GM12878 (cell line): Measurements from ENCODE around the gene CEACAM1. TPM values are rescaled to one million over a fixed set of nuclear protein-coding genes. Genes with fewer than 3 reads are reported as not detected.
"Not testable (repeated sequence)": the region's sequence is repeated elsewhere in the genome, so short reads cannot be mapped to it uniquely, and the experiment has no call there.

Experiments
- ATAC-seq: fragments of 200-7000 bp; cut with Tn5 transposase; 3 replicates; pipeline ENCODE4 v1.9.1; 2020; ENCODE audit warnings: mild to moderate bottlenecking, moderate library complexity
- BruUV-seq: library from RNA; stranded (reverse); fragments of 400-500 nt; replicated peaks from 2 replicates; lab custom pipeline; 2021; lab: Mats Ljungman, UMichigan
- CTCF ChIA-PET: fragments of 300-600 bp; sonication (Branson Sonifier 250); formaldehyde crosslinking; extraction: SDS; loops from one replicate; lab custom pipeline; 2021; ENCODE audit warnings: inconsistent platforms; lab: Yijun Ruan, JAX
- POLR2A ChIA-PET: fragments of 350-600 bp; formaldehyde crosslinking; extraction: SDS; loops from one replicate; lab custom pipeline; 2021; ENCODE audit warnings: inconsistent platforms; lab: Charles Lee
- RAD21 ChIA-PET: fragments of 300-600 bp; sonication (Branson Sonifier 250); formaldehyde crosslinking; loops from one replicate; lab custom pipeline; 2023; ENCODE audit warnings: antibody characterized with exemption; ENCODE audit not compliant: unreplicated experiment; lab: Charles Lee
- SMC1A ChIA-PET: fragments of 300-600 bp; sonication (Branson Sonifier 250); formaldehyde crosslinking; loops from one replicate; lab custom pipeline; 2023; ENCODE audit not compliant: unreplicated experiment, uncharacterized antibody; lab: Charles Lee
- DNase-seq: peaks from one replicate; pipeline ENCODE4 v3.0.0-alpha.2; 2011; ENCODE audit warnings: low read depth, low spot score
- FAIRE-seq: peaks from 3 replicates; lab custom pipeline; 2011; peaks lifted over from hg19 to GRCh38; lab: Jason Lieb, UNC
- H2AFZ ChIP-seq: 2 replicates; pipeline ENCODE4 v1.6.0; 2011; ENCODE audit warnings: low read depth, low read length, control low read depth; ENCODE audit not compliant: control insufficient read depth
- H3K27ac ChIP-seq: 2 replicates; pipeline ENCODE4 v1.5.1; 2011; ENCODE audit warnings: control low read depth; ENCODE audit not compliant: control insufficient read depth, insufficient read depth
- H3K27me3 ChIP-seq, 2 experiments: replicated peaks in 1 of 2; 2 replicates each; pipeline versions ENCODE4 v1.6.0 to v1.6.1; 2011; ENCODE audit warnings: low read length in 1 of 2; ENCODE audit not compliant: control insufficient read depth in 2 of 2, insufficient read depth in 2 of 2
- H3K36me3 ChIP-seq, 2 experiments: 2 replicates each; pipeline ENCODE4 v1.5.1; 2011; ENCODE audit warnings: low read length in 1 of 2; ENCODE audit not compliant: control insufficient read depth in 2 of 2, insufficient read depth in 2 of 2
- H3K4me1 ChIP-seq: 2 replicates; pipeline ENCODE4 v1.6.1; 2011; ENCODE audit warnings: mild to moderate bottlenecking, low read length, moderate library complexity, mixed read lengths; ENCODE audit not compliant: control insufficient read depth, insufficient read depth
- H3K4me2 ChIP-seq: 2 replicates; pipeline ENCODE4 v1.6.0; 2011; ENCODE audit warnings: control low read depth; ENCODE audit not compliant: control insufficient read depth, insufficient read depth
- H3K4me3 ChIP-seq: fragments of 200-600 bp; sonication (generic); 2 replicates; pipeline ENCODE4 v1.5.1; 2016
- H3K79me2 ChIP-seq: 2 replicates; pipeline ENCODE4 v1.6.0; 2011; ENCODE audit warnings: low read length; ENCODE audit not compliant: control insufficient read depth, insufficient read depth
- H3K9ac ChIP-seq: 2 replicates; pipeline ENCODE4 v1.8.0; 2011; ENCODE audit warnings: low read length, control low read depth, mixed read lengths; ENCODE audit not compliant: control insufficient read depth, insufficient read depth
- H3K9me3 ChIP-seq: replicated peaks from 3 replicates; pipeline ENCODE4 v1.5.1; 2011; ENCODE audit warnings: mild to moderate bottlenecking, low read length; ENCODE audit not compliant: control insufficient read depth, insufficient read depth
- H4K20me1 ChIP-seq: 2 replicates; pipeline ENCODE4 v1.6.0; 2011; ENCODE audit not compliant: control insufficient read depth, insufficient read depth
- CHD4 ChIP-seq: fragments of 200-600 bp; sonication (generic); IDR thresholded peaks from 2 replicates; pipeline ENCODE4 v1.6.1; 2016; ENCODE audit warnings: mild to moderate bottlenecking
- ESRRA ChIP-seq: IDR thresholded peaks from 2 replicates; pipeline ENCODE4 v1.6.1; 2012; ENCODE audit warnings: mild to moderate bottlenecking, low read length, improper control_type of control experiment
- FOXK2 ChIP-seq: fragments of 450-650 bp; IDR thresholded peaks from 2 replicates; pipeline ENCODE4 v1.6.1; 2017; ENCODE audit warnings: mild to moderate bottlenecking, moderate library complexity
- KLF5 ChIP-seq: fragments of 450-650 bp; IDR thresholded peaks from 2 replicates; pipeline ENCODE4 v1.6.1; 2014; ENCODE audit warnings: mild to moderate bottlenecking; ENCODE audit not compliant: partially characterized antibody
- NR2F1 ChIP-seq: fragments of 450-650 bp; conservative IDR thresholded peaks from 2 replicates; pipeline ENCODE4 v1.6.1; 2017; ENCODE audit warnings: mild to moderate bottlenecking
- WGBS: methylation state at CpG from one replicate; pipeline ENCODE4 v1.1.6; 2016; ENCODE audit warnings: low lambda C conversion rate; ENCODE audit not compliant: insufficient replicate concordance, insufficient coverage; ENCODE audit errors: missing lambda C conversion rate; 5-methylcytosine and 5-hydroxymethylcytosine counted together
- in situ Hi-C: fragments of 300-500 bp; cut with MboI; formaldehyde crosslinking; loops from 9 replicates; pipeline ENCODE4 v1.14.3; 2018; ENCODE audit warnings: mixed read lengths
- intact Hi-C: fragments of 100-400 bp; cut with micrococcal nuclease; formaldehyde crosslinking; loops from one replicate; pipeline ENCODE4 v1.14.2; 2022; ENCODE audit not compliant: unreplicated experiment
- polyA plus RNA-seq, 11 experiments: library from polyadenylated mRNA; depleted of rRNA in 4 of 11; unstranded in 6 of 11; stranded (reverse) in 5 of 11; fragments of >200 nt; fragmentation: Nextera tagmentation in 4 of 11; fragmentation: Illumina TruSeq in 1 of 11; extraction: Ambion mirVana in 4 of 11; extraction: Trizol in 1 of 11; gene quantifications; 1 replicate in 1 of 11; 2 replicates in 10 of 11; pipeline versions ENCODE4 v1.2.1 to v1.2.3, GENCODE V29; 2011 to 2016; ENCODE audit warnings: inconsistent platforms in 2 of 11, missing spikeins in 2 of 11, low read depth in 1 of 11
- total RNA-seq, 4 experiments: library from RNA; depleted of rRNA in 3 of 4; stranded (reverse); fragments of >200 nt in 3 of 4; fragmentation: Illumina TruSeq in 1 of 4; extraction: Trizol in 1 of 4; gene quantifications; 2 replicates each; pipeline versions ENCODE4 v1.2.1 to v1.2.3, GENCODE V29; 2013 to 2021

The CEACAM1 gene
- total and polyA plus RNA-seq, 10 of the 15 experiments (the other 5 are each of a cell fraction or from before 2014, with no cell fraction given), result 3.9 to 24.0 (median 6.5) TPM

- in situ Hi-C loops (no loop called here), intact Hi-C loops (no loop called here)
- H3K27me3 ChIP-seq, result no peaks in the 10 kb centered on the region
- ATAC-seq (no peak), DNase-seq (no peak), FAIRE-seq (no peak)
- BruUV-seq, result no TSS peak
- 43% methylated on average over 3 of the region's 3 CpGs for WGBS
- TF ChIP-seq NR2F1 (no peak), CHD4 (no peak), ESRRA (no peak), KLF5 (no peak), FOXK2 (no peak)
- H3K9me3 ChIP-seq, result no peaks in the 10 kb centered on the region
- H3K36me3 ChIP-seq, result no peaks in the 10 kb centered on the region
- H3K9ac ChIP-seq, result no peak overlapping the region
- no peak overlapping the region for H3K4me2 ChIP-seq
- no peak overlapping the region for H3K27ac ChIP-seq
- H3K79me2 ChIP-seq, result no peaks in the 10 kb centered on the region
- ChIA-PET POLR2A (interaction anchor here (0.5 to 0.6 kb wide), 2 partner anchors 10 to 36 kb away, joined by 3 to 5 read pairs; no protein-coding TSS in a partner anchor), CTCF (interaction anchor here (1.2 to 3.0 kb wide), 4 partner anchors 9 to 48 kb away, joined by 3 to 9 read pairs (median 4); partner anchors contain the start of gene CEACAM1), SMC1A (interaction anchor here (0.8 to 1.4 kb wide), 3 partner anchors 10 to 21 kb away, joined by 3 to 5 read pairs (median 4); no protein-coding TSS in a partner anchor), RAD21 (no interaction called here)
- H2AFZ ChIP-seq, result no peak overlapping the region
- no peaks in the 10 kb centered on the region for H4K20me1 ChIP-seq
- no peaks in the 10 kb centered on the region for H3K4me1 ChIP-seq
- no peak overlapping the region for H3K4me3 ChIP-seq
Observed at GRCh38 chr19:42487032-42487797, 41.1 kb downstream of the CEACAM1 start.

DNA sequence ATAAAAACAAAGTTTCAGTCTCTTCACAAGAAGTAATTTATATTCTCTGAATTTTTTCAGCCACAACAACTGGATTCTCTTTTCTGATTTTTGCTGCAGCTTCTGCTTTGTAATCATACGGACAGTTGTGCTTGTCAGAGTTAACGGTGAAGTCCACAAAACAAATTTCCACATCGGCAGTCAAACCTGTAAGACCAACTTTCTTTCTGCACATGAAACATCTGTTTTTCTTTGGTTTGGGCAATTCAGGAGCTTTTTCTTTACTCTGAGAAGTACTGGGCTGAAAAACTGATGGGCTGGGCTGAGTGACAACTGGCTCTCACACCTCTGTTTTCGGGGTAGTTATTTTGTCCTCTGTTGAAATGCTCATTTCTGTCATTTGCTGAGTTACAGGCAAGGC lies 43.2 kb downstream of the CEACAM1 start:
- WGBS, result 86% methylated on average over 4 of the region's 4 CpGs
- H4K20me1 ChIP-seq, RAD21 ChIA-PET, H3K4me1 ChIP-seq, H3K36me3 ChIP-seq, H3K4me3 ChIP-seq, in situ Hi-C loops, H3K27ac ChIP-seq, H3K9me3 ChIP-seq, intact Hi-C loops, ATAC-seq, DNase-seq, H3K79me2 ChIP-seq, BruUV-seq, H2AFZ ChIP-seq, H3K27me3 ChIP-seq, H3K4me2 ChIP-seq, H3K9ac ChIP-seq: not testable (repeated sequence)
- ChIA-PET SMC1A (interaction anchor here (1.1 to 1.7 kb wide), 5 partner anchors 9 to 30 kb away, joined by 3 to 5 read pairs (median 3); no protein-coding TSS in a partner anchor), CTCF (interaction anchor here (1.3 kb wide), 1 partner anchor 18 kb away, joined by 6 read pairs; no protein-coding TSS in a partner anchor), POLR2A (interaction anchor here (1.5 kb wide), 1 partner anchor 19 kb away, joined by 5 read pairs; no protein-coding TSS in a partner anchor)
- peak; percentile 61 for FAIRE-seq
